Measurements from ENCODE around the gene LCLAT1.

- TF ChIP-seq, protein P1, sequence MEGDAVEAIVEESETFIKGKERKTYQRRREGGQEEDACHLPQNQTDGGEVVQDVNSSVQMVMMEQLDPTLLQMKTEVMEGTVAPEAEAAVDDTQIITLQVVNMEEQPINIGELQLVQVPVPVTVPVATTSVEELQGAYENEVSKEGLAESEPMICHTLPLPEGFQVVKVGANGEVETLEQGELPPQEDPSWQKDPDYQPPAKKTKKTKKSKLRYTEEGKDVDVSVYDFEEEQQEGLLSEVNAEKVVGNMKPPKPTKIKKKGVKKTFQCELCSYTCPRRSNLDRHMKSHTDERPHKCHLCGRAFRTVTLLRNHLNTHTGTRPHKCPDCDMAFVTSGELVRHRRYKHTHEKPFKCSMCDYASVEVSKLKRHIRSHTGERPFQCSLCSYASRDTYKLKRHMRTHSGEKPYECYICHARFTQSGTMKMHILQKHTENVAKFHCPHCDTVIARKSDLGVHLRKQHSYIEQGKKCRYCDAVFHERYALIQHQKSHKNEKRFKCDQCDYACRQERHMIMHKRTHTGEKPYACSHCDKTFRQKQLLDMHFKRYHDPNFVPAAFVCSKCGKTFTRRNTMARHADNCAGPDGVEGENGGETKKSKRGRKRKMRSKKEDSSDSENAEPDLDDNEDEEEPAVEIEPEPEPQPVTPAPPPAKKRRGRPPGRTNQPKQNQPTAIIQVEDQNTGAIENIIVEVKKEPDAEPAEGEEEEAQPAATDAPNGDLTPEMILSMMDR (IDR thresholded peaks at IDR 0.05) = no peak
- TF ChIP-seq POLR2AphosphoS5 (IDR thresholded peaks at IDR 0.05) (no peak), POLR2A (IDR thresholded peaks at IDR 0.05; ENCODE audit: low read depth) (no peak), EP300 (IDR thresholded peaks at IDR 0.05) (no peak)
These were observed 46.4 kb downstream of the LCLAT1 start for GRCh38 chr2:30493440-30493839.
